Transverse colon (tissue), 4 donors: Measurements from ENCODE around the gene TSPAN31.

Source experiments
- EP300 ChIP-seq: sonication (generic); formaldehyde crosslinking; IDR thresholded peaks from one replicate; pipeline ENCODE4 v1.6.1; 2017; ENCODE audit warnings: antibody characterized with exemption, low read depth
- POLR2AphosphoS5 ChIP-seq, 3 donors: sonication (generic); formaldehyde crosslinking; IDR thresholded peaks; one replicate each; pipeline ENCODE4 v1.6.1; 2016; ENCODE audit warnings: antibody characterized with exemption in 3 of 3
- TF ChIP-seq, protein P1 (sequence below), 5 experiments: fragments of 200-600 bp in 3 of 5; fragments of 450-650 bp in 2 of 5; sonication (generic) in 3 of 5; IDR thresholded peaks; 1 replicate in 2 of 5; 2 replicates in 3 of 5; pipeline ENCODE4 v1.5.1; 2016 to 2017; ENCODE audit warnings: antibody characterized with exemption in 5 of 5, inconsistent platforms in 3 of 5, mild to moderate bottlenecking in 2 of 5, moderate library complexity in 1 of 5

DNA sequence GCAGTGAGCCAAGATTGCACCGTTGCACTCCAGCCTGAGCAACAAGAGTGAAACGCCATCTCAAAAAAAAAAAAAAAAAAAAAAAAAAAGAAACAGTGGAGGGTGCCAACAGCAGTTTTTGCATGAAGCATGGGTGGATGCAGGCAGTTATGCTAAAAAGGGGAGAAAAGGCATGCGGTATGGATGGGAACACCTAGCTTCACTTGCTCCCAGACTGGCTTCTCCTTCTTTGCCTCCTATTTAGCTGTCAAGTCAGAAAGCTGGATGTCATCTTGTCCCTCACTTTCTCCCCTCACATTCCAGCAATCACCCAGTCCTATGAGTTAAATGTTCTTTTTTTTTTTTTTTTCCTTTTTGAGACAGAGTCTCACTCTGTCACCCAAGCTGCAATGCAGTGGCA is 30.2 kb downstream of the TSPAN31 start:
- no peak for TF ChIP-seq POLR2AphosphoS5 (IDR thresholded peaks at IDR 0.05)
- TF ChIP-seq, protein P1, sequence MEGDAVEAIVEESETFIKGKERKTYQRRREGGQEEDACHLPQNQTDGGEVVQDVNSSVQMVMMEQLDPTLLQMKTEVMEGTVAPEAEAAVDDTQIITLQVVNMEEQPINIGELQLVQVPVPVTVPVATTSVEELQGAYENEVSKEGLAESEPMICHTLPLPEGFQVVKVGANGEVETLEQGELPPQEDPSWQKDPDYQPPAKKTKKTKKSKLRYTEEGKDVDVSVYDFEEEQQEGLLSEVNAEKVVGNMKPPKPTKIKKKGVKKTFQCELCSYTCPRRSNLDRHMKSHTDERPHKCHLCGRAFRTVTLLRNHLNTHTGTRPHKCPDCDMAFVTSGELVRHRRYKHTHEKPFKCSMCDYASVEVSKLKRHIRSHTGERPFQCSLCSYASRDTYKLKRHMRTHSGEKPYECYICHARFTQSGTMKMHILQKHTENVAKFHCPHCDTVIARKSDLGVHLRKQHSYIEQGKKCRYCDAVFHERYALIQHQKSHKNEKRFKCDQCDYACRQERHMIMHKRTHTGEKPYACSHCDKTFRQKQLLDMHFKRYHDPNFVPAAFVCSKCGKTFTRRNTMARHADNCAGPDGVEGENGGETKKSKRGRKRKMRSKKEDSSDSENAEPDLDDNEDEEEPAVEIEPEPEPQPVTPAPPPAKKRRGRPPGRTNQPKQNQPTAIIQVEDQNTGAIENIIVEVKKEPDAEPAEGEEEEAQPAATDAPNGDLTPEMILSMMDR (IDR thresholded peaks at IDR 0.05): no peak
- no peak for TF ChIP-seq EP300
